ENCODE measurements around the gene LARP6. TPM values are rescaled to one million over a fixed set of nuclear protein-coding genes. Genes with fewer than 3 reads are reported as not detected.

The LARP6 gene
- total and polyA plus RNA-seq, 2 of the 4 experiments (the other 2 are of a cell fraction) = 36.4 to 135 TPM

GRCh38 chr15:70783041-70783440 lies 70.9 kb downstream of the LARP6 start:
- H3K27ac ChIP-seq (ENCODE audit: insufficient read depth, low read length) = no peak overlapping the region
- H3K9me3 ChIP-seq (ENCODE audit: control insufficient read depth, insufficient read depth, low read length) = no peaks in the 10 kb centered on the region
- no TSS peak for BruUV-seq (replicated peaks)
- 0 out of 2 replicates have a peak overlapping the region, but pooled peaks have one; percentile 50 for H3K14ac ChIP-seq (replicated peaks; ENCODE audit: low read depth, low read length)
- no peaks in the 10 kb centered on the region for H3K36me3 ChIP-seq (ENCODE audit: control insufficient read depth, insufficient read depth, low read length)
- in situ Hi-C loops (cut with MboI; ENCODE audit: low sequenced_read_pairs) (no loop called here), dilution Hi-C loops (cut with HindIII; ENCODE audit: low sequenced_read_pairs, unreplicated experiment) (no loop called here), intact Hi-C loops (cut with micrococcal nuclease) (no loop called here)
- WGBS, 2 experiments (ENCODE audit: extremely low coverage in 2 of 2, insufficient read length in 1 of 2) = no CpG with 5 or more reads among the region's 3 CpGs
- H2BK15ac ChIP-seq (ENCODE audit: low read depth, low read length) = no peak overlapping the region; the same call in 2 of the 3 replicates
- H4K5ac ChIP-seq (ENCODE audit: low read depth, low read length) = no peak overlapping the region
- no peak overlapping the region for H3K9ac ChIP-seq (ENCODE audit: low read depth, low read length)
- no peak overlapping the region for H3K4me2 ChIP-seq (ENCODE audit: low read depth, low read length)
- H3K4me3 ChIP-seq (ENCODE audit: insufficient read depth, low read depth, low read length) = no peak overlapping the region
- ChIA-PET CTCF (interaction anchor here (0.5 to 0.9 kb wide), 3 partner anchors 58 to 110 kb away, joined by 3 to 4 read pairs (median 3); no protein-coding TSS in a partner anchor), POLR2A (ENCODE audit: unreplicated experiment) (interaction anchor here (0.6 to 0.7 kb wide), 2 partner anchors 12 to 17 kb away, joined by 3 to 4 read pairs; no protein-coding TSS in a partner anchor)
- peaks cover 20% of the 10 kb centered on the region for H3K4me1 ChIP-seq (ENCODE audit: control insufficient read depth, insufficient read depth, low read length)
- H3K18ac ChIP-seq (ENCODE audit: low read depth, low read length) = peak overlapping the region; percentile 40; the same call in 1 of the 2 replicates
- no peak overlapping the region for H3K23ac ChIP-seq (ENCODE audit: low read depth, low read length)
- no peak overlapping the region; the same call in 1 of the 2 replicates for H2BK120ac ChIP-seq (ENCODE audit: low read depth, low read length)
- no peak overlapping the region for H2AFZ ChIP-seq (replicated peaks; ENCODE audit: low read length, poor library complexity)
- TF ChIP-seq POLR2A (IDR thresholded peaks at IDR 0.05; ENCODE audit: low read depth, low read length) = no peak
- TF ChIP-seq NFE2L2 (IDR thresholded peaks at IDR 0.05; ENCODE audit: low read depth, low read length) = no peak
- TF ChIP-seq, protein P1, sequence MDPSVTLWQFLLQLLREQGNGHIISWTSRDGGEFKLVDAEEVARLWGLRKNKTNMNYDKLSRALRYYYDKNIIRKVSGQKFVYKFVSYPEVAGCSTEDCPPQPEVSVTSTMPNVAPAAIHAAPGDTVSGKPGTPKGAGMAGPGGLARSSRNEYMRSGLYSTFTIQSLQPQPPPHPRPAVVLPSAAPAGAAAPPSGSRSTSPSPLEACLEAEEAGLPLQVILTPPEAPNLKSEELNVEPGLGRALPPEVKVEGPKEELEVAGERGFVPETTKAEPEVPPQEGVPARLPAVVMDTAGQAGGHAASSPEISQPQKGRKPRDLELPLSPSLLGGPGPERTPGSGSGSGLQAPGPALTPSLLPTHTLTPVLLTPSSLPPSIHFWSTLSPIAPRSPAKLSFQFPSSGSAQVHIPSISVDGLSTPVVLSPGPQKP (IDR thresholded peaks at IDR 0.05; ENCODE audit: borderline replicate concordance, low read depth, low read length) = no peak
- no peak for TF ChIP-seq CEBPB (IDR thresholded peaks at IDR 0.05; ENCODE audit: low read depth, low read length)
- no peak for TF ChIP-seq RFX5 (IDR thresholded peaks at IDR 0.05; ENCODE audit: low read depth, low read length)
- no peak for TF ChIP-seq FOS (IDR thresholded peaks at IDR 0.05; ENCODE audit: low read depth, low read length)
- no peak for TF ChIP-seq MXI1 (IDR thresholded peaks at IDR 0.05; ENCODE audit: borderline replicate concordance, low read depth, low read length)
- no peak for TF ChIP-seq RCOR1 (IDR thresholded peaks at IDR 0.05; ENCODE audit: insufficient replicate concordance, low read length)
- no peak for TF ChIP-seq RAD21 (IDR thresholded peaks at IDR 0.05; ENCODE audit: low read length)
- TF ChIP-seq BHLHE40 (IDR thresholded peaks at IDR 0.05; ENCODE audit: low read depth, low read length) = no peak
- no peak for TF ChIP-seq MAZ (IDR thresholded peaks at IDR 0.05; ENCODE audit: borderline replicate concordance, low read depth, low read length)
- TF ChIP-seq CTCF (conservative IDR thresholded peaks at IDR 0.05; ENCODE audit: low read depth, low read length) = no peak
- TF ChIP-seq USF2 (IDR thresholded peaks at IDR 0.05; ENCODE audit: low read depth, low read length) = no peak
- peaks cover 7 to 40% of the 10 kb centered on the region in 2 experiments; a peak in 3 of 4 replicates for H3K79me1 ChIP-seq (ENCODE audit: low read depth in 1 of 2, low read length in 2 of 2)
- no peaks in the 10 kb centered on the region for H3K27me3 ChIP-seq (ENCODE audit: control insufficient read depth, insufficient read depth, low read length)
- no peaks in the 10 kb centered on the region for H4K20me1 ChIP-seq (ENCODE audit: insufficient read depth, low read length)
- H3K9me1 ChIP-seq (ENCODE audit: insufficient read depth, low read length) = peaks cover 32% of the 10 kb centered on the region
- H4K91ac ChIP-seq (ENCODE audit: insufficient read depth, low read depth, low read length) = peak overlapping the region; percentile 66
- no peak overlapping the region for H2AK9ac ChIP-seq (replicated peaks; ENCODE audit: low read depth, low read length, poor library complexity)
- no peak for ATAC-seq (ENCODE audit: low read depth)
- no peak overlapping the region for H3K56ac ChIP-seq (ENCODE audit: extremely low read depth, insufficient read depth, low read length)
- no peak overlapping the region for H3K4ac ChIP-seq (ENCODE audit: low read depth, low read length)
- DNase-seq = no peak
- peak overlapping the region; percentile 84 for H2BK20ac ChIP-seq (ENCODE audit: low read depth, low read length)
- H4K8ac ChIP-seq (ENCODE audit: low read depth in 2 of 2, low read length in 2 of 2) = no peak overlapping the region
- H2AK5ac ChIP-seq (ENCODE audit: low read depth, low read length) = peak overlapping the region; percentile 81
- H2BK5ac ChIP-seq (ENCODE audit: low read depth, low read length, poor library complexity, severe bottlenecking) = peak overlapping the region; percentile 44

All from IMR-90 (cell line).